ENCODE results near the gene MEOX2. TPM values are rescaled to one million over a fixed set of nuclear protein-coding genes. Genes with fewer than 3 reads are reported as not detected.

MEOX2 gene
- total RNA-seq, 1 donor from 2014 or later, result 24.8 TPM

DNA sequence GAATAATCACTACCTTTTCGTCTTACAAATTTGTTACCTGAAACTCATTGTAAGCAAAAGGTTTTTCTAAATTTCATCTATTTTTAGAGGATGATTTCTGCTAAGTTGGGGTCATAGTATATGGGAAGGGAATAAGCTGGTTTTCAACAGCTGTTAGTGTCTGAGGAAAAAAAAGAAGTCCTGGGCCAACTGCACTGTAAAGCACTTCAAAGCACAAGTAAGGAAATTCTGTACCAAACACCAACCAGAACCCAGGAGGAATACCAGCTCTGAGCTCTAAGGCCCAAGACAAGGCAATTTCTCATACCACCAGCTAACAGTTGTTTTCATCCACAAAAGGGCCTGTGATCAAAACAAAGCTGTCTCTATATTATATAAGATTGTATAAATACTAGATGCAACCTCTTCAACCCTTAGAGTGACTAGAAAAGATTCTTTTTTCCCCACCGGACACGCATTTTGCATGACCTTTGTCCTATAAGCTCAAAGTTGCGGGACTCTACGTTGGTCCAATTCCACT is 6.1 kb upstream of the MEOX2 start:
- H3K4me1 Mint-ChIP-seq (ENCODE audit: unreplicated experiment), result peaks cover 15% of the 10 kb centered on the region
- peaks cover 6% of the 10 kb centered on the region for H3K27me3 Mint-ChIP-seq (ENCODE audit: unreplicated experiment)
- H3K9me3 Mint-ChIP-seq (ENCODE audit: unreplicated experiment), result no peaks in the 10 kb centered on the region
- no peak overlapping the region for H3K4me3 Mint-ChIP-seq (ENCODE audit: unreplicated experiment)
- DNase-seq (ENCODE audit: extremely low spot score, unreplicated experiment), result no peak
- TF ChIP-seq, protein P1, sequence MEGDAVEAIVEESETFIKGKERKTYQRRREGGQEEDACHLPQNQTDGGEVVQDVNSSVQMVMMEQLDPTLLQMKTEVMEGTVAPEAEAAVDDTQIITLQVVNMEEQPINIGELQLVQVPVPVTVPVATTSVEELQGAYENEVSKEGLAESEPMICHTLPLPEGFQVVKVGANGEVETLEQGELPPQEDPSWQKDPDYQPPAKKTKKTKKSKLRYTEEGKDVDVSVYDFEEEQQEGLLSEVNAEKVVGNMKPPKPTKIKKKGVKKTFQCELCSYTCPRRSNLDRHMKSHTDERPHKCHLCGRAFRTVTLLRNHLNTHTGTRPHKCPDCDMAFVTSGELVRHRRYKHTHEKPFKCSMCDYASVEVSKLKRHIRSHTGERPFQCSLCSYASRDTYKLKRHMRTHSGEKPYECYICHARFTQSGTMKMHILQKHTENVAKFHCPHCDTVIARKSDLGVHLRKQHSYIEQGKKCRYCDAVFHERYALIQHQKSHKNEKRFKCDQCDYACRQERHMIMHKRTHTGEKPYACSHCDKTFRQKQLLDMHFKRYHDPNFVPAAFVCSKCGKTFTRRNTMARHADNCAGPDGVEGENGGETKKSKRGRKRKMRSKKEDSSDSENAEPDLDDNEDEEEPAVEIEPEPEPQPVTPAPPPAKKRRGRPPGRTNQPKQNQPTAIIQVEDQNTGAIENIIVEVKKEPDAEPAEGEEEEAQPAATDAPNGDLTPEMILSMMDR (IDR thresholded peaks at IDR 0.05), result no peak
- no peak overlapping the region for H3K27ac Mint-ChIP-seq (ENCODE audit: unreplicated experiment)
- no peaks in the 10 kb centered on the region for H3K36me3 Mint-ChIP-seq (ENCODE audit: unreplicated experiment)

DNA sequence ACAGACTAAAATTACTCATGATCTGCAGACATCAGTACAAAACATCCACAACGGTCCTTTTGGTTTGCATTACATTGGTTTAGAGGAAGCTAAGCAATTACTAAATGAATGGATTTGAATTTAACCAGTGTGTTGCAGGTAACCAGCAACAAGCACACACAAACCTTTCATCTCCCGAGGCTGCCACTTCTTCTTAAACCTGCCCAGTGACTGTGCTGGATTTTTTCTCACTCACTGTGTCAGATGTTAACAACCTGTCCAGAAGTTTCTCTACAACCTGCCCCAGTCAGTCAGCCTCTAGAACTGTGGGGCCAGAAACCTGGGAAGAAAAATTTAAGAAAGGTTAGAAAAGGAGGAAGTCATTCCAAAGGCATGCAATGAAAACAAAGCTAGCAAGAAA is 2.4 kb upstream of the MEOX2 start:
- Mint-ChIP-seq H3K4me3 (ENCODE audit: unreplicated experiment) (peak overlapping the region; percentile 89), H3K4me1 (ENCODE audit: unreplicated experiment) (peaks cover 27% of the 10 kb centered on the region), H3K27me3 (ENCODE audit: unreplicated experiment) (peaks cover 6% of the 10 kb centered on the region), H3K27ac (ENCODE audit: unreplicated experiment) (no peak overlapping the region), H3K9me3 (ENCODE audit: unreplicated experiment) (no peaks in the 10 kb centered on the region), H3K36me3 (ENCODE audit: unreplicated experiment) (no peaks in the 10 kb centered on the region)
- TF ChIP-seq, protein P1 (IDR thresholded peaks at IDR 0.05), result no peak
- DNase-seq (ENCODE audit: extremely low spot score, unreplicated experiment), result no peak

DNA sequence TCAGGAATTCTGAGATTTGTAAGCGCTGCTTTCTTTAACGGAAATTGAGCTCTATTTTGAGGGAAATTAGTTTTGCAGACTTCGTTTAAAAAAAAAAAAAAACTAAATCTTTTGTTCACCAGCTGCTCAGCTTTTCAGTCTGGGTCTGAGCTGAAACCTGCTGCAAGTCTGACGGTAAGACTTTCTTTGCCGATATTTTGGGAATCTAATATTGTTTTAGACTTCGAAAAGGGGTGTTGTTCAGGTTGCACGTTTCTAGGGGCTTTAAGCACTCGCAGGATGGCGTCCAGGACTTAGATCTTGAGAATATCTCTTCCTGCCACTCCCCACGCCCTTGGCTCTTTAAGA is 1.8 kb upstream of the MEOX2 start:
- TF ChIP-seq, protein P1 (IDR thresholded peaks at IDR 0.05), result no peak
- DNase-seq (ENCODE audit: extremely low spot score, unreplicated experiment), result no peak
- peaks cover 6% of the 10 kb centered on the region for H3K27me3 Mint-ChIP-seq (ENCODE audit: unreplicated experiment)
- H3K36me3 Mint-ChIP-seq (ENCODE audit: unreplicated experiment), result no peaks in the 10 kb centered on the region
- peaks cover 29% of the 10 kb centered on the region for H3K4me1 Mint-ChIP-seq (ENCODE audit: unreplicated experiment)
- peak overlapping the region; percentile 89 for H3K4me3 Mint-ChIP-seq (ENCODE audit: unreplicated experiment)
- no peaks in the 10 kb centered on the region for H3K9me3 Mint-ChIP-seq (ENCODE audit: unreplicated experiment)
- peak overlapping the region; percentile 15 for H3K27ac Mint-ChIP-seq (ENCODE audit: unreplicated experiment)

DNA sequence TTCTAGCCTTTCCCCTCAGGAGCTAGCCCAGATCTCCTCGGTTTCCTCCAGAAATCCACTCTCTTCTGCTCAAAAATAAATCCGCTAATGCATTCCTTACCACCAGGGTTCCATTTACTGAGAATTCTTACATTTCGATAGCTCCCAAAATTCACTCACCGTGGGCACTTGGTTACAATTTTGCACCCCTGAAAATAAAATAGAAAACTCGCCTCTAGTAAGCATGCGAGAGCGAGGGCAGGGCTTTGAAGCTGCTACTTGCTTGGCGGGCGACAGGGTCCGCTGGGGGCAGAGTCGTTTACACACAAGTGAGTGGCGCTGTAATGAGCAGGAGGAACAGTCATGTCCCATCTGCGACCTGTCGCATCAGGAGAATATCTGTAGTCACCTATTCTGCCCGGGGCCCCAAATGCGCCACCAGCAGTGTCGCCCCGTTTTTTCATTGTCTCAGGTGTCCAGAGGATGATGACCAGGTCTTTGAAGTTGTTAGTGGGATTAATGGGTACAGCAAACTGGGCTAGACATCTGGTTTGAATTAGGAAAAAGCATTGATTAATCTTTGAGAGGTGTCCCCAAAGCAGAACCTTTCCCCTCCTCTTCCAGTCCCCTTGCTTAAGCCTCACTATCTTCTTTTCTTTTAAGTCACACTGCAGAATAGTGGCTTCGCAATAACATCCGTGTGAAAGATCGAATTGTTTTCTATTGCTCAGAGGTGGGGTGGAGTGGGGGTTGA is 1.2 kb upstream of the MEOX2 start:
- peak overlapping the region; percentile 94 for H3K27ac Mint-ChIP-seq (ENCODE audit: unreplicated experiment)

DNA sequence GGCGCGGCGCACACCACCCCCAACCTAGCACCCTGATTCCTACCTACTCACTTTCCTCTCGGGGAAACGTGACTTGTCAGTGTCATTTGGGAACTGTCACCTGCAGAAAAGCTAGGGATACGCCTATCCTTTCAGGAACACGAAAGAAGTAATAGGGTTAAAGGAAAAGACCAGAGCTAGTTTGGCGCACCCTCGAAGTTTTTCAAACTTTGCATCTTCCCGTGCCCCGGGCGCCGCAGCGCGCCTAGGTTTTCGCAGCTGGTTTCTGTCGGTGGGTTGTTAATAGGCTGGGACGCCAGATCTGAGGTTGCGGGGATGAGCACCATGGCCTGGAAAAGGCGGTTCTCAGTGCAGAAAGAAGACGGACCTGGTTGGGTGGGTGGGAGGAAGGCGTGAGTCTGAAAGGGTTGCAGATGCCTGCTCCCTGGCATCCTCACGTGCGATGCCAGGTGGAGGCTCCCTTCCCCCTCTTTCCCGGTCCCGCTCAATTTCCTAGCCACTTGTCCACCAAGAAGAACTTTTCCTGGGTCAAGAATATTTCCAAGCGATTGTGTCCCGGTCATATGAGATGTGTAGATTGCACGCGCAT is 568 bp upstream of the MEOX2 start:
- H3K4me3 Mint-ChIP-seq (ENCODE audit: unreplicated experiment), result peak overlapping the region; percentile 89
- H3K9me3 Mint-ChIP-seq (ENCODE audit: unreplicated experiment), result no peaks in the 10 kb centered on the region
- H3K36me3 Mint-ChIP-seq (ENCODE audit: unreplicated experiment), result no peaks in the 10 kb centered on the region
- H3K27me3 Mint-ChIP-seq (ENCODE audit: unreplicated experiment), result peaks cover 6% of the 10 kb centered on the region
- TF ChIP-seq, protein P1 (IDR thresholded peaks at IDR 0.05), result no peak
- H3K4me1 Mint-ChIP-seq (ENCODE audit: unreplicated experiment), result peaks cover 29% of the 10 kb centered on the region
- H3K27ac Mint-ChIP-seq (ENCODE audit: unreplicated experiment), result peak overlapping the region; percentile 94
- DNase-seq (ENCODE audit: extremely low spot score, unreplicated experiment), result no peak

More for the DNA sequence above, 1.2 kb upstream of the MEOX2 start:
- no peaks in the 10 kb centered on the region for H3K9me3 Mint-ChIP-seq (ENCODE audit: unreplicated experiment)
- peaks cover 29% of the 10 kb centered on the region for H3K4me1 Mint-ChIP-seq (ENCODE audit: unreplicated experiment)
- TF ChIP-seq, protein P1 (IDR thresholded peaks at IDR 0.05), result peak; percentile 9
- DNase-seq (ENCODE audit: extremely low spot score, unreplicated experiment), result no peak
- peak overlapping the region; percentile 89 for H3K4me3 Mint-ChIP-seq (ENCODE audit: unreplicated experiment)
- no peaks in the 10 kb centered on the region for H3K36me3 Mint-ChIP-seq (ENCODE audit: unreplicated experiment)
- peaks cover 6% of the 10 kb centered on the region for H3K27me3 Mint-ChIP-seq (ENCODE audit: unreplicated experiment)
